H1 (cell line): ENCODE data around the gene SOHLH2. TPM values are rescaled to one million over a fixed set of nuclear protein-coding genes. Genes with fewer than 3 reads are reported as not detected.

Experiments
- CTCF ChIA-PET: fragments of 300-600 bp; sonication (Branson Sonifier 250); formaldehyde crosslinking; loops from one replicate; lab custom pipeline; 2021; ENCODE audit not compliant: partially characterized antibody; lab: Charles Lee
- POLR2A ChIA-PET: fragments of 300-600 bp; sonication (Branson Sonifier 250); formaldehyde crosslinking; loops from one replicate; lab custom pipeline; 2021; ENCODE audit warnings: inconsistent platforms; ENCODE audit not compliant: partially characterized antibody; lab: Charles Lee
- DNase-seq, 2 experiments: peaks; one replicate each; pipeline versions ENCODE4 v3.0.0 to v3.0.0-alpha.2; 2010 to 2022; ENCODE audit warnings: low spot score in 2 of 2, low read depth in 1 of 2, mixed read lengths in 1 of 2
- FAIRE-seq: peaks from 2 replicates; lab custom pipeline; 2011; peaks lifted over from hg19 to GRCh38; lab: Jason Lieb, UNC
- H2AFZ ChIP-seq: 2 replicates; pipeline ENCODE4 v1.8.1; 2012; ENCODE audit warnings: low read length, inconsistent platforms
- H2AK5ac ChIP-seq: 2 replicates; pipeline ENCODE4 v1.6.1; 2013; ENCODE audit warnings: low read depth, low read length
- H2BK120ac ChIP-seq: replicated peaks from 2 replicates; pipeline ENCODE3; 2013; ENCODE audit warnings: low read depth, low read length, inconsistent platforms
- H2BK12ac ChIP-seq: 2 replicates; pipeline ENCODE4 v1.6.1; 2013; ENCODE audit warnings: low read depth, low read length
- H2BK15ac ChIP-seq: 2 replicates; pipeline ENCODE4 v1.6.1; 2013; ENCODE audit warnings: low read length
- H2BK20ac ChIP-seq: 2 replicates; pipeline ENCODE4 v1.6.1; 2013; ENCODE audit warnings: low read length
- H2BK5ac ChIP-seq: 2 replicates; pipeline ENCODE4 v1.6.1; 2013; ENCODE audit warnings: low read depth, low read length
- H3K14ac ChIP-seq: 2 replicates; pipeline ENCODE4 v1.6.1; 2013; ENCODE audit warnings: inconsistent platforms; ENCODE audit not compliant: insufficient read length
- H3K18ac ChIP-seq: 2 replicates; pipeline ENCODE4 v1.6.1; 2013; ENCODE audit warnings: low read length; ENCODE audit errors: extremely low read depth
- H3K23ac ChIP-seq: 2 replicates; pipeline ENCODE4 v1.6.1; 2013; ENCODE audit warnings: inconsistent platforms; ENCODE audit not compliant: insufficient read length
- H3K23me2 ChIP-seq: 2 replicates; pipeline ENCODE4 v1.6.1; 2013; ENCODE audit warnings: low read depth, low read length
- H3K27ac ChIP-seq: 2 replicates; pipeline ENCODE4 v1.6.1; 2011; ENCODE audit warnings: low read depth, low read length, inconsistent platforms
- H3K27me3 ChIP-seq, 4 experiments: replicated peaks in 1 of 4; 1 replicate in 1 of 4; 2 replicates in 3 of 4; pipeline versions ENCODE4 v1.6.1 to v1.8.1; 2011 to 2013; ENCODE audit warnings: low read length in 3 of 4, mild to moderate bottlenecking in 3 of 4, inconsistent platforms in 2 of 4, mixed read lengths in 2 of 4, moderate library complexity in 1 of 4; ENCODE audit not compliant: control insufficient read depth in 3 of 4, insufficient read depth in 3 of 4; ENCODE audit errors: extremely low read depth in 1 of 4
- H3K36me3 ChIP-seq, 4 experiments: 2 replicates each; pipeline versions ENCODE4 v1.6.1 to v1.8.1; 2011 to 2013; ENCODE audit warnings: mild to moderate bottlenecking in 4 of 4, low read length in 3 of 4, moderate library complexity in 2 of 4, control low read depth in 1 of 4, inconsistent platforms in 1 of 4; ENCODE audit not compliant: insufficient read depth in 4 of 4, control insufficient read depth in 2 of 4
- H3K4ac ChIP-seq: replicated peaks from 2 replicates; pipeline ENCODE3; 2013; ENCODE audit warnings: low read length, low read depth, mixed read lengths, inconsistent platforms; ENCODE audit not compliant: insufficient read length
- H3K4me1 ChIP-seq, 4 experiments: replicated peaks in 1 of 4; 1 replicate in 1 of 4; 2 replicates in 3 of 4; pipeline versions ENCODE4 v1.6.1 to v1.8.1; 2011 to 2013; ENCODE audit warnings: low read length in 3 of 4, inconsistent platforms in 2 of 4, mixed read lengths in 1 of 4; ENCODE audit not compliant: insufficient read depth in 4 of 4, control insufficient read depth in 3 of 4
- H3K4me2 ChIP-seq, 2 experiments: 2 replicates each; pipeline versions ENCODE4 v1.6.1 to v1.8.1; 2011 to 2013; ENCODE audit warnings: low read depth in 2 of 2, low read length in 2 of 2, control low read depth in 1 of 2, inconsistent platforms in 1 of 2, mild to moderate bottlenecking in 1 of 2; ENCODE audit not compliant: insufficient read depth in 1 of 2
- H3K4me3 ChIP-seq, 4 experiments: fragments of 200-600, 300-600 bp in 1 of 4; sonication (generic), shearing (Covaris generic), sonication (Bioruptor Twin) in 1 of 4; 2 replicates each; pipeline versions ENCODE4 v1.5.1 to v1.8.1; 2011 to 2016; ENCODE audit warnings: low read length in 4 of 4, low read depth in 3 of 4, control low read depth in 2 of 4, inconsistent platforms in 2 of 4, mild to moderate bottlenecking in 2 of 4, mixed read lengths in 1 of 4, moderate library complexity in 1 of 4; ENCODE audit not compliant: insufficient read depth in 2 of 4; ENCODE audit errors: extremely low read depth in 1 of 4
- H3K56ac ChIP-seq: replicated peaks from 2 replicates; pipeline ENCODE3; 2013; ENCODE audit warnings: low read depth, mild to moderate bottlenecking, mixed read lengths, low read length, inconsistent platforms; ENCODE audit not compliant: insufficient read length
- H3K79me1 ChIP-seq: 2 replicates; pipeline ENCODE4 v1.6.1; 2013; ENCODE audit warnings: low read depth, low read length, control low read depth
- H3K79me2 ChIP-seq, 2 experiments: 2 replicates each; pipeline versions ENCODE4 v1.6.1 to v1.8.1; 2012 to 2013; ENCODE audit warnings: low read length in 2 of 2, mild to moderate bottlenecking in 2 of 2, inconsistent platforms in 1 of 2; ENCODE audit not compliant: insufficient read depth in 2 of 2, control insufficient read depth in 1 of 2
- H3K9ac ChIP-seq, 4 experiments: replicated peaks in 1 of 4; 1 replicate in 1 of 4; 2 replicates in 3 of 4; pipeline versions ENCODE4 v1.6.1 to v1.8.1; 2011 to 2013; ENCODE audit warnings: low read depth in 3 of 4, low read length in 3 of 4, control low read depth in 2 of 4, mild to moderate bottlenecking in 2 of 4, moderate library complexity in 2 of 4, inconsistent platforms in 1 of 4; ENCODE audit errors: extremely low read depth in 1 of 4
- H3K9me3 ChIP-seq, 2 experiments: 2 replicates each; pipeline versions ENCODE4 v1.6.1 to v1.8.1; 2012 to 2013; ENCODE audit warnings: mild to moderate bottlenecking in 2 of 2, moderate library complexity in 2 of 2, control low read depth in 1 of 2, inconsistent platforms in 1 of 2, low read depth in 1 of 2, low read length in 1 of 2, mixed read lengths in 1 of 2; ENCODE audit not compliant: insufficient read depth in 2 of 2
- H4K20me1 ChIP-seq, 2 experiments: replicated peaks in 1 of 2; 2 replicates each; pipeline versions ENCODE3 to v1.8.1; 2011 to 2013; ENCODE audit warnings: inconsistent platforms in 2 of 2, low read length in 2 of 2, mild to moderate bottlenecking in 1 of 2; ENCODE audit not compliant: insufficient read depth in 2 of 2, control insufficient read depth in 1 of 2
- H4K5ac ChIP-seq: 2 replicates; pipeline ENCODE4 v1.6.1; 2013; ENCODE audit warnings: low read length, low read depth, mixed read lengths, inconsistent platforms; ENCODE audit not compliant: insufficient read length
- H4K8ac ChIP-seq: 2 replicates; pipeline ENCODE4 v1.8.0; 2013; ENCODE audit warnings: mild to moderate bottlenecking, moderate library complexity, low read length, inconsistent platforms; ENCODE audit not compliant: insufficient read depth; ENCODE audit errors: extremely low read depth
- H4K91ac ChIP-seq: replicated peaks from 2 replicates; pipeline ENCODE3; 2013; ENCODE audit warnings: low read length, mixed read lengths, inconsistent platforms; ENCODE audit not compliant: insufficient read length
- BCL11A ChIP-seq, 2 experiments: IDR thresholded peaks; one replicate each; pipeline ENCODE4 v1.6.1; 2011; ENCODE audit warnings: low read depth in 2 of 2, low read length in 2 of 2, mild to moderate bottlenecking in 2 of 2
- GTF2F1 ChIP-seq: IDR thresholded peaks from 2 replicates; pipeline ENCODE4 v1.6.1; 2012; ENCODE audit warnings: low read depth, low read length, improper control_type of control experiment, borderline replicate concordance
- MAFK ChIP-seq: IDR thresholded peaks from 2 replicates; pipeline ENCODE4 v1.6.1; 2012; ENCODE audit warnings: low read depth, mild to moderate bottlenecking, improper control_type of control experiment, low read length
- RFX5 ChIP-seq: IDR thresholded peaks from 2 replicates; pipeline ENCODE4 v1.6.1; 2011; ENCODE audit warnings: low read depth, low read length, improper control_type of control experiment, borderline replicate concordance
- SP1 ChIP-seq: IDR thresholded peaks from 2 replicates; pipeline ENCODE4 v1.6.1; 2011; ENCODE audit warnings: low read depth, low read length
- TEAD4 ChIP-seq: IDR thresholded peaks from 2 replicates; pipeline ENCODE4 v1.6.1; 2012; ENCODE audit warnings: low read depth, low read length, inconsistent platforms, mixed read lengths
- WGBS, 2 experiments: shearing (Covaris generic) in 1 of 2; methylation state at CpG; one replicate each; pipeline versions ENCODE4 v1.1.6 to v1.1.7; 2013 to 2015; ENCODE audit warnings: low lambda C conversion rate in 2 of 2, mixed read lengths in 2 of 2, inconsistent platforms in 1 of 2, low coverage in 1 of 2, missing lambda C conversion rate in 1 of 2; ENCODE audit not compliant: insufficient replicate concordance in 2 of 2, insufficient coverage in 1 of 2, insufficient read length in 1 of 2; ENCODE audit errors: extremely low coverage in 1 of 2, missing lambda C conversion rate in 1 of 2; 5-methylcytosine and 5-hydroxymethylcytosine counted together
- polyA plus RNA-seq, 7 experiments: library from polyadenylated mRNA; depleted of rRNA in 3 of 7; stranded (reverse) in 5 of 7; unstranded in 2 of 7; fragments of >200 nt in 5 of 7; fragments of 200-250 nt in 2 of 7; gene quantifications; 1 replicate in 5 of 7; 2 replicates in 1 of 7; 4 replicates in 1 of 7; pipeline versions ENCODE4 v1.2.1 to v1.2.3, GENCODE V29; 2011 to 2013; ENCODE audit warnings: missing spikeins in 2 of 7, mixed read lengths in 2 of 7
- total RNA-seq: library from RNA; stranded (reverse); fragmentation: NEBNext Ultra II Directional; extraction: Animal tissue kit (Norgen Biotek cat#: 25700); gene quantifications from 2 replicates; pipeline ENCODE4 v1.2.1, GENCODE V29; 2021

Gene SOHLH2
- total and polyA plus RNA-seq, 2 of the 8 experiments (the other 6 are each of a cell fraction or from before 2014, with no cell fraction given): 6.8 to 10.3 TPM

GRCh38 chr13:36163286-36163685 lies 51.1 kb downstream of the SOHLH2 start:
- Histone ChIP-seq H2BK15ac (no peak overlapping the region), H4K91ac (no peak overlapping the region), H4K20me1 (no peaks in the 10 kb centered on the region), H3K79me2 (no peaks in the 10 kb centered on the region), H2BK120ac (no peak overlapping the region), H3K18ac (no peak overlapping the region), H3K36me3 (no peaks in the 10 kb centered on the region), H2BK5ac (0 out of 2 replicates have a peak overlapping the region, but pooled peaks have one; percentile 8), H3K27ac (no peak overlapping the region), H3K4me2 (no peak overlapping the region; a peak in 1 of 4 replicates), H3K9me3 (no peaks in the 10 kb centered on the region), H3K79me1 (no peaks in the 10 kb centered on the region), H3K23me2 (no peaks in the 10 kb centered on the region), H3K4ac (no peak overlapping the region), H3K9ac (no peak overlapping the region), H4K5ac (no peak overlapping the region), H3K14ac (no peak overlapping the region), H2BK20ac (no peak overlapping the region), H3K4me1 (peaks cover 3 to 7% (median 5%) of the 10 kb centered on the region in 4 experiments; a peak in 4 of 7 replicates), H3K27me3 (no peaks in the 10 kb centered on the region), H3K23ac (no peak overlapping the region), H2BK12ac (no peak overlapping the region), H2AK5ac (no peak overlapping the region), H3K56ac (no peak overlapping the region), H2AFZ (peak overlapping the region; percentile 31), H3K4me3 (no peak overlapping the region), H4K8ac (no peak overlapping the region)
- FAIRE-seq (no peak), DNase-seq (no peak)
- POLR2A ChIA-PET: no interaction called here
- CTCF ChIA-PET: interaction anchor here (0.7 to 1.8 kb wide), 3 partner anchors 10 to 372 kb away, joined by 3 to 5 read pairs (median 3); no protein-coding TSS in a partner anchor
- 88% methylated on average over 6 of the region's 6 CpGs; no CpG with 5 or more reads in 1 of the 2 experiments for WGBS, 2 experiments
- TF ChIP-seq SP1 (no peak), GTF2F1 (no peak), RFX5 (no peak), TEAD4 (no peak), BCL11A (IDR thresholded peaks at IDR 0.05; ENCODE audit: low read depth in 2 of 2, low read length in 2 of 2) (no peak), MAFK (no peak)
